Amniotic epithelial cell (primary cell): ENCODE results near the gene DVL1.
"Not testable (repeated sequence)": the region's sequence is repeated elsewhere in the genome, so short reads cannot be mapped to it uniquely, and the experiment has no call there.

Experiments used
- DNase-seq: peaks from one replicate; pipeline ENCODE4 v3.0.0-alpha.2; 2010; ENCODE audit warnings: low read depth

Gene DVL1

DNA sequence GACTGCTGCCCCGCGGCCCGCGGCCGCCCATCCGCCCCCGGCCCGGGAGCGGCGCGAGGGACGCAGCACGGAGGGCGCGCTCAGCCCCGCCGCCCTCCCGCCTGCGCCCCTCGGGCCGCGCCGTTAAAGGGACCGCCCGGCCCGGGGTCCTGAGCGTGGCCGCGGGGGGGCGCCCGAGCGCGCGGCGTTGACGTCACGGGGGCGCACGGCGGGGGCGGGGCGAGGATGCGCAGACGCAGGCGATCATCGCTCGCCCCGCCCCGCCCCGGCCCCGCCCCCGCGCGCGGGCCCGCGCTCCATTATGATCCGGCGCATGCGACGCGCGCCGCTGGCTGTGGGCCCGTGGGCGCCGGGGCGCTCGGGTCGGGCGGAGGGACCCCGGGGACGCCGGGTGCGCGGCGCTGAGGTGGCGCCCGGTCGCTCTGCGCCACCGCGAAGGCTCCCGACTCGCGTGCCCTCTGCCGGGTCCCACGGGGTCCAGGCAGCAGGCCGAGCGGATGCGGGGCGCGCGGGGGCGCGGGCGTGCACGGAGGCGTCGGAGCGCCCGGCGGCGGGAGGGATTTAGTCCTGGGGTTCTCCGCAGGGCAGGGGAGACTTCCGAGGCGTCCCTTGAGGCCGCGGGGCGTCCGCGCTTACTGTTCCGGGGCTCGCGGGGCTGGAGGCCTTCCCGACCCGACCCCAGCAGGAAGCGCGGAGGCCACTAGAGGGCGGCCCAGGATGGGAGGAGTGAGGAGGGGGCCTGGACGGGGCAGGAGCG, at the start of gene DVL1:
TSS of gene DVL1 (minus strand) at position 163 of the 757 bp plus-strand sequence. CDS start 353 bp downstream, outside the sequence.
- peak; percentile 63 for DNase-seq

- DNase-seq: no peak
Observed at GRCh38 chr1:1398677-1399186, 49.5 kb upstream of the DVL1 start.

GRCh38 chr1:1397839-1398523, 48.8 kb upstream of the DVL1 start:
- no peak for DNase-seq

GRCh38 chr1:1395166-1395565, 45.9 kb upstream of the DVL1 start:
- DNase-seq: no peak

DNA sequence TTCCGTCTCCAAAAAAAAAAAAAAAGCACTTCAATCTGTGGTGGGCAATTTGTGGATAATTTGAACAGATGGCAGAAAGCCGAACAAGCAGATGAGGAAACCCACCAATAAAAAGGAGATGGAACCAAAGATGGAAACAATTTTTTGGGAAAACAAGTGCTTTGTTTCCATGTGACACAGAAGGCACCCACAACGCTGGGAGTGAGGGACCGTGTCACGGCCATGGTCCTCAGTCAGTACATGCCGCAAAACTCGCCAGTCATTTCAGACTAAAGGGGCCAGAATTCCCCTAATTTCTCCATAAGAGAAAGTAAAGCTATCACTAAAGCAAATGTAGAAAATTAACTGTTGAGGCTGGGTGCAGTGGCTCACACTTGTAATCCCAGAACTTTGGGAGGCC, 44.9 kb upstream of the DVL1 start:
- DNase-seq: no peak

GRCh38 chr1:1393428-1393827, 44.2 kb upstream of the DVL1 start:
- DNase-seq: no peak

DNA sequence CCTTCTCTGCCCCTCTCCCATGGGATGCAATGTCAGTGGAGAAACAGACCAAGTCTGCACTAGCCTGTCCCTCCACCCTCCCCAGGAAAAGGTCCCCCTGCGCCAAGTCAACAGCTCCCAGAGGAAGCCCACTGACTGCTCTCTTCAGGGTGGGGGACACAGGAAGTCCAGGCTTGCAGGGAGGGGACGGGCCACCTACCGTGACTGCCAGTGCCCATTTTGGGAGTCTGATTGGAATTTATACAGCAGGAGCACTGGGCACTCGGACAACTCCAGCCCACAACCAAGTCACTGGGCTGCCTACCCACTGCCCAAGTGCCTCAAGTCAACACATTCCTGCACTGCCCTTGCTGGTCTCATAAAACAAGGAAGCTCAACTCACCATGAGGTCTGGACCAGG, 43.8 kb upstream of the DVL1 start:
- no peak for DNase-seq

GRCh38 chr1:1391225-1391624, 42.0 kb upstream of the DVL1 start:
- no peak for DNase-seq

- no peak for DNase-seq
Observed at GRCh38 chr1:1390675-1391074, 41.5 kb upstream of the DVL1 start.

DNA sequence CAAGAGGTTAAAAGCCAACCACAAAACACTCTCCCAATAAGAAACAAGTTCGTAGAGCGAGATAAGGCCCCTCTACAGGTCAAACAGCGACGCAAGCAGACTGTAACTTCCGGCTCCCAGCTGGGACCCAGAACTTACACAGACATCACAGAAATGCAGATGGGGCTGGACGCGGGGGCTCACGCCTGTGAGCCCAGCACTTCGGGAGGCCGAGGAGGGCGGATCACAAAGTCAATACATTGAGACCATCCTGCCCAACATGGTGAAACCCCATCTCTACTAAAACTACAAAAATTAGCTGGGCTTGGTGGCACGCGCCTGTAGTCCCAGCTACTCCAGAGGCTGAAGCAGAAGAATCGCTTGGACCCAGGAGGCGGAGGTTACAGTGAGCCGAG, 38.9 kb upstream of the DVL1 start:
- no peak for DNase-seq

DNA sequence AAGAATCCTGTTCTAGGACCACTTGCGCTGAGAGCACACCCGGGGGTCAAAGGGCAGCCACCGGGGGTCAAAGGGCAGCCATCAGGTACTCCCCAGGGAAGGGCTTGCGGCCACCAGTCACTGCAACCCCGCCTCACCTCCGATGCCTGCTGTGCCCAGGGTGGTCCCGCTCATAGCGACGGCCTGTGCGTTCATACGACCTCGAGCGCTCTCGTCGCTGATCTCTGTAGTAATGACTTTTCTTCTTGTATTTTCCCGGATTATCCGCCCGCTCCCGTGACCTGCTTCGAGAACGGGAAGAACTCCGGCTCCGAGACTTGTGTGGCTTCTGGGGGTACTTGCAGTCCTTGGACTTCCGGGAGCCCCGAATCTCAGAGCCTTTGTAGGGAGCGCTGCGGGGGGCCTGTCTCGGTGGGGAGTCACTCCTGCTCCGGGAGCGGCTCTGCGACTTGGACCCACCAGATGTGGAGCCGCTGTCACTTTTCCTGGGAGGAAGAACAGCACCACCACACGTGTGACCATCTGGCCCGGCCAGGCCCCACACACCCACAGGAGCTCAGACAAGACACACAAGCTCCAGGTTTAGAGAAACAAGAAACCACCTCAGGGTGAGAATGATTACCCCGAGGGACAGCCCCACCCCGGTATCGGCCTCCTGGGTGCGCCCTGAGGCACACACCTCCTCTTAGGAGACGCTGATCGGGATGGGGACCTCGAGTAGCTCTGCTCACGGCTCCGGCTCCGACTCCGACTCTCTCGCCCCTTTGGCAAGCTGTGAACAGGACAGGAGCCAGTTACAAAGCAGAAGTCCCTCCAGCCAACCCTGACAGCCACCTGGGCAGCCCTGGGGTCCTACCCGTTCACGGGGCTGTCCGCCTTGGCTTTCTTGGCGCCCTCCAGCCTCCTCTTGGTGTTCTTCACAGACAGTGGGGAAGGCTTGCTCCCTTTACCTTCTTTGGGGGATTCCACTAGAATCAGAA, 38.2 kb upstream of the DVL1 start:
- DNase-seq: no peak

DNA sequence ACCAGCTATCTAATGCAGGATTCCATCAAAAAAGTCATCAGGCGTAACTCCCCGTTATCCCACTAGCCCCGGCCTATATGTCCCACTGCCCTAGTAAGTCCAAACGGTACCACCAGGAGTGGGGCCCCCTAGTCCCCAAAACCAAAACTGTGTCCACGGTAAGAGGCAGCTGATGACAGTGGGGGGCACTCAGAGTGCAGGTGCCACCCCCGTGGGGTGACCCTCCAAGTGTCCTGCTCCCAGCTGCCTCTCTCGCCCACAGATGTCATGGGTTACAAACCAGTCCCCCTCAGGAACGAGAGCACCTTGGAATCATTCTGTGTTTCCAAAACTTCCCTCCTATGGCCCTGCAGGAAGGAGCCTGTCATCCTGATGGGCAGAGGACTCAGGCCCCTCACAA, 36.7 kb upstream of the DVL1 start:
- DNase-seq: no peak

DNA sequence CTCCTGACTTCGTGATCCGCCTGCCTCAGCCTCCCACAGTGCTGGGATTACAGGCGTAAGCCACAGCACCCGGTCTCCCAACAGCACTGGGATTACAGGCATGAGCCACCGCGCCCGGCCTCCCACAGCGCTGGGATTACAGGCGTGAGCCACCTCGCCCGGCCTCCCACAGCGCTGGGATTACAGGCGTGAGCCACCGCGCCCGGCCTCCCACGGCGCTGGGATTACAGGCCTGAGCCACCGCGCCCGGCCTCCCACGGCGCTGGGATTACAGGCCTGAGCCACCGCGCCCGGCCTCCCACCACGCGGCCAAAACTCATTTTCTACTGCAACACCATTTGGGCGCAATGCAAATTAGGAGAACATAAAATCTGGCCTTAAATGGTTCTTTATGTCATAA, 36.1 kb upstream of the DVL1 start:
- DNase-seq: not testable (repeated sequence)

- no peak for DNase-seq
Observed at GRCh38 chr1:1381294-1381693, 32.1 kb upstream of the DVL1 start.

DNA sequence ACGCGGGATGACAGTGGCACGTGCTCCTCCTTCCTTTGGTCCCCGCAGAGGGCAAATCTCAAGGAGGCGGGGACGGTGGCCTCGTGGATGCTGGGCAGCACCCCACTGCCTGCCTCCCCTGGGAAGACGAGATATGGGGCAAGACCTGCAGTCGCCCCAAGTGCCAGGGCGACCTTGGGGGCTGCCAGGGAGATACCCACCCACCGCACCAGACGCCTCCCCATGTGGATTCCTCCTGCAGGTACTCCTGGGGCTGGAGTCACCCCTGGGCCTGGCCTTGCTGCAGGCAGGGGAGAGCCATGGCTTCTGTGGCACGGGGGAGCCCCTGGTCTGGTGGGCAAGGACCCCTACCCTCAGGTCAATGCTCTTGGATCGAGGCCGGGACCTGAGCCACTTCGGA, 31.6 kb upstream of the DVL1 start:
- DNase-seq: no peak

DNA sequence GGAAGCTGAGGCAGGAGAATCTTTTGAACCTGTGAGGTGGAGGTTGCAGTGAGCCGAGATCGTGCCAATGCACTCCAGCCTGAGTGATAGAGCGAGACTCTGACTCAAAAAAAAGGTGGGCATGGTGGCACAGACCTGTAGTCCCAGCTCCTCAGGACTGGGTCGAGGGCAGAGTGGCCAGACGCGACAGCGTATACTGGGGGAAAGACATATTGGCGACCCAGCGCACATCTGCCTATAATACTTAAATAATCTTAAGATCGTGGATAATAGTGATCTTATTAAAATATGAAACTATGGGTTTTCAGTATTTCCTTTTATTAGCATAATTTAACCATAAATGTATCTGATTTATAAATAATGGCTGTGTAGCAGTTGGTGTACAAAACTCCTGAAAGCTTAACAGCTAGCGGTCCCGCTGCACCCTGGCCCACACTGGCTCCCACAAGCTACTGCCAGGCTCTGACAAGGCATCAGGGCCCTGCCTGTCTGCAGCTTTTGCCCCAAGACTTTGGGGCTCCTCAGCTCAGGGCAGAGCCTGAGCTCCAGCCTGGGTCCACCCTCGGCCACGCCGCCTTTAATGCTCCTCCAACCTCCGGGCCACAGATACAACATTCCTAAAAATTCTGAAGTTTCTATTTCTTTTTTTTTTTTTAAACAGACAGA, 28.5 kb upstream of the DVL1 start:
- DNase-seq: no peak

GRCh38 chr1:1376551-1377226, 27.5 kb upstream of the DVL1 start:
- DNase-seq: no peak

DNA sequence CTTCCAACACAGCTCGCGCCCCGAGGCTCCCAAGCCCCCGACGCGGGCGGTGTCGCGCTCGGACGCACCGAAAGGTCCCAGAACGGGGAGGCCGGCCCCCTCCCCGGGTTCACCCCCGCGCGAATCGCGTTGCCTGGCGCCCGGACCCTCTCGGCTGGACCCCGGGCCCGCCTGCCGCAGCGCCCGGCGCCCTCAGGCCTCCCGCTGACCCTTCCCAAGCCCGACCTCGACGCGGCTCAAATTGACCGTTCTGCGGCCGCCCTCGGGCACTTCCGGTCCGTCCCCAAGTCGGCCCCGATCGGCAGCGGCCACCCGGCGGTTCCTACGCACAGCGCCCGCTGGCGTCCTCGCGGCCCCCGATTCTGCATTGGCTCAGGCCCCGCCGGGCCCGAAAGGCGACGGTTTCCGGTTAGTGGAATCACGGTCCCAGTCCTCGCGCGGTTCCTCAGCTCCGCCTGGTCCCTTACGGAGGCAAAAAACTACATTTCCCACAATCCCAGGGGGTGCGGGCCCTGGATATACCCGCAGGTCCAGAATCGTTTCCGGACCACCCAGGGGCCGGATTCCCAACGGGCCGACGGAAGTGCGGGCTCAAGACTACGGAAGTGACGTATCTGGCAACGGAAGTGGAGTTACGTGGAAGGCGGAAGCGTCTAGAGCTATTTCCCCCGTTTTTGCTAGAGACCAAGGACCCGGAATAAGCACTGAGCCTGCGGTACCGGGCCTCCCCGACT, 25.9 kb upstream of the DVL1 start, which contains the start of gene AURKAIP1:
TSS of gene AURKAIP1 (minus strand) at position 279 of the 734 bp plus-strand sequence. CDS start 451 bp downstream, outside the sequence.
- peak; percentile 100 for DNase-seq

GRCh38 chr1:1374589-1374928, 25.3 kb upstream of the DVL1 start:
- no peak for DNase-seq

DNA sequence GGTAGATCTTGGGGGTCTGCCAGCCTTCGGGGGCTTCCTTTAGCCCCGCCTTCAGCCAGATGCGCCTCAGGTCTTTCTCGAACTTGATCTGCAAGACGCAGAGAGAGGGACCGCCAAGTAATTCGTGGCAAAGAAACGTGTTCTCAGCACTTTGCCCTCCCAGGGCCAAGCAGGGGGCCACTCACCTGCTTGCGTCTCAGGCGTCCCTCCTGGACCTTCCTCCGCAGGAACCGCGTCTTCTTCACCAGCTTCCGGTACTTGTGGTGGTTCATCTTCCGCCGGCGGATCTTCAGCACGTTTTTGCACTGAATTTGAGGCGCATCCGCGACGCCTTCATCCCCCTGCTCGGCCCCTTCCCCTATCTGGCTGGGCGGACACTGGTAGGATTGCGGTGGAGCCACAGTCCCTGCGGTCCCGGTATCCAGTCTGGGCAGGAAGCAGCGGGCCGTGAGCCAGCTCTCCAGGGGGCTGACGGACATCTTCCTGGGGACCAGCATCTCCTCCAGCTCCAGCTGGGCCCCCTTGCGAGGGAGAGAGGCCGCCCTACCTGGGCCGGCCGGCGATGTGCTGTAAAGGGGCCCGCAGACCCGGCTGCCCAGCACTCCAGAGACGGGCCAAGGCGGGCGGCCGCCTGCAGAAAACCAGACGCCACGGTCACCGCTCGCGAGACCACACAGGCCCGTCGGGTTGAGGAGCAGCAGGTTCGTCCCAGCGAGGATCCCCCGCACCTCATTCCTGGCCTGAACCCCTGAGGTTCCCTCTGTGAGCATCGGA, 24.8 kb upstream of the DVL1 start:
- DNase-seq: no peak
